NCI-H226 (cell line): ENCODE measurements around the gene ATP13A4.
A peak's percentile ranks its signal among the peaks of the same experiment; 100 is the strongest.

Source experiments
- DNase-seq: peaks from one replicate; pipeline ENCODE4 v3.0.0-alpha.2; 2015

ATP13A4 gene

GRCh38 chr3:193496658-193497057 is 58.0 kb downstream of the ATP13A4 start:
- no peak for DNase-seq

GRCh38 chr3:193491026-193491425 is 63.7 kb downstream of the ATP13A4 start:
- DNase-seq, result no peak

- no peak for DNase-seq
Measured at GRCh38 chr3:193490580-193490979, 64.1 kb downstream of the ATP13A4 start.

GRCh38 chr3:193489949-193490348 is 64.7 kb downstream of the ATP13A4 start:
- no peak for DNase-seq

- no peak for DNase-seq
Measured at GRCh38 chr3:193488741-193489140, 66.0 kb downstream of the ATP13A4 start.

- DNase-seq, result peak; percentile 12
Measured at GRCh38 chr3:193483988-193484539, 70.6 kb downstream of the ATP13A4 start.

- DNase-seq, result no peak
Measured at GRCh38 chr3:193481436-193481835, 73.3 kb downstream of the ATP13A4 start.

GRCh38 chr3:193474446-193474845 is 80.2 kb downstream of the ATP13A4 start:
- no peak for DNase-seq

- no peak for DNase-seq
Measured at GRCh38 chr3:193470710-193471109, 84.0 kb downstream of the ATP13A4 start.

- DNase-seq, result no peak
Measured at GRCh38 chr3:193465992-193466608, 88.6 kb downstream of the ATP13A4 start.

- no peak for DNase-seq
Measured at GRCh38 chr3:193464889-193465288, 89.8 kb downstream of the ATP13A4 start.

GRCh38 chr3:193457526-193457925 is 97.2 kb downstream of the ATP13A4 start:
- DNase-seq, result no peak

GRCh38 chr3:193452338-193452737 is 102.4 kb downstream of the ATP13A4 start:
- DNase-seq, result no peak

GRCh38 chr3:193451902-193452301 is 102.8 kb downstream of the ATP13A4 start:
- DNase-seq, result no peak

- DNase-seq, result no peak
Measured at GRCh38 chr3:193446965-193447602, 107.6 kb downstream of the ATP13A4 start.

- no peak for DNase-seq
Measured at GRCh38 chr3:193439423-193439822, 115.3 kb downstream of the ATP13A4 start.

- no peak for DNase-seq
Measured at GRCh38 chr3:193418576-193419373, 135.9 kb downstream of the ATP13A4 start.

GRCh38 chr3:193416629-193417028 is 138.1 kb downstream of the ATP13A4 start:
- DNase-seq, result no peak

- DNase-seq, result no peak
Measured at GRCh38 chr3:193407688-193408087, 147.0 kb downstream of the ATP13A4 start.

GRCh38 chr3:193407112-193407511 is 147.6 kb downstream of the ATP13A4 start:
- DNase-seq, result no peak

GRCh38 chr3:193403307-193403706 is 151.4 kb downstream of the ATP13A4 start:
- DNase-seq, result no peak

- DNase-seq, result no peak
Measured at GRCh38 chr3:193400304-193400703, 154.4 kb downstream of the ATP13A4 start.

- no peak for DNase-seq
Measured at GRCh38 chr3:193396451-193397244, 158.0 kb downstream of the ATP13A4 start.
